Adrenal gland (tissue), 5 donors: ENCODE results near the gene TRAF7.

ENCODE experiments used
- POLR2A ChIP-seq, 2 donors: fragments of 450-650 bp; IDR thresholded peaks; one replicate each; pipeline ENCODE4 v1.6.1; 2017; ENCODE audit warnings: antibody characterized with exemption in 2 of 2, mild to moderate bottlenecking in 2 of 2, moderate library complexity in 1 of 2
- TF ChIP-seq, protein P1 (sequence below), 6 experiments: fragments of 450-650 bp in 4 of 6; fragments of 200-600 bp in 2 of 6; sonication (generic) in 1 of 6; IDR thresholded peaks; 1 replicate in 5 of 6; 2 replicates in 1 of 6; pipeline versions ENCODE4 v1.5.1 to v1.8.0; 2016 to 2021; ENCODE audit warnings: antibody characterized with exemption in 6 of 6, mild to moderate bottlenecking in 2 of 6, moderate library complexity in 1 of 6
- donor health status: DM: no; HTN: no; CAD: no.

DNA sequence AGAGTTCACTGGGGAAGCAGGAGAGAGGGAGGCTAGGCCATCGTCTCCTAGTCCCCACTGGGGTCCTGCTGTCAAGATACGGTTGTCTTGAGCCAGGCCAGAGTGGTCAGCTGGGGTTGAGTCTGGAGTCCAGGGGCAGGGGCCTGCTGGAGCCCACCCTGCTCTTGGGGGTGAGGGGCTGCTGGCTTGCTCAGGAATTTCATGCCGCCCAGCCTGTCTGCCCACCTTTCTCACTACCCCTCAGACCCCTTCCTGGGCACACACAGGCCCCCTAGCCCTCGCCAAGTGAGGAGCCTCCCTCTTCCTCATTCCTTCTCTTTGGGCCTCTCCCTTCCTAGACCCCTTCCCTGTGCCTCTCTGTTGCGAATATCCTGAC lies 1.3 kb downstream of the TRAF7 start:
- TF ChIP-seq, protein P1, sequence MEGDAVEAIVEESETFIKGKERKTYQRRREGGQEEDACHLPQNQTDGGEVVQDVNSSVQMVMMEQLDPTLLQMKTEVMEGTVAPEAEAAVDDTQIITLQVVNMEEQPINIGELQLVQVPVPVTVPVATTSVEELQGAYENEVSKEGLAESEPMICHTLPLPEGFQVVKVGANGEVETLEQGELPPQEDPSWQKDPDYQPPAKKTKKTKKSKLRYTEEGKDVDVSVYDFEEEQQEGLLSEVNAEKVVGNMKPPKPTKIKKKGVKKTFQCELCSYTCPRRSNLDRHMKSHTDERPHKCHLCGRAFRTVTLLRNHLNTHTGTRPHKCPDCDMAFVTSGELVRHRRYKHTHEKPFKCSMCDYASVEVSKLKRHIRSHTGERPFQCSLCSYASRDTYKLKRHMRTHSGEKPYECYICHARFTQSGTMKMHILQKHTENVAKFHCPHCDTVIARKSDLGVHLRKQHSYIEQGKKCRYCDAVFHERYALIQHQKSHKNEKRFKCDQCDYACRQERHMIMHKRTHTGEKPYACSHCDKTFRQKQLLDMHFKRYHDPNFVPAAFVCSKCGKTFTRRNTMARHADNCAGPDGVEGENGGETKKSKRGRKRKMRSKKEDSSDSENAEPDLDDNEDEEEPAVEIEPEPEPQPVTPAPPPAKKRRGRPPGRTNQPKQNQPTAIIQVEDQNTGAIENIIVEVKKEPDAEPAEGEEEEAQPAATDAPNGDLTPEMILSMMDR (IDR thresholded peaks at IDR 0.05): no peak
- no peak for TF ChIP-seq POLR2A (IDR thresholded peaks at IDR 0.05)
